ENCODE measurements around the gene VEZF1.

VEZF1 gene

GRCh38 chr17:57987581-57988300 lies at the start of gene VEZF1:
Gene VEZF1 (minus strand): TSS chr17:57988254. CDS start chr17:57988111, 143 bp downstream.
- peak within 1 kb of the TSS; percentile 58 for H3K4me3 ChIP-seq (IDR thresholded peaks at IDR 0.05; ENCODE audit: insufficient read depth, low read depth, low read length)
- no peak for TF ChIP-seq CTCF (conservative IDR thresholded peaks at IDR 0.05; ENCODE audit: low read depth, low read length)
- H2AFZ ChIP-seq (ENCODE audit: low read depth) = peak within 1 kb of the TSS; percentile 73
- peak within 1 kb of the TSS; percentile 52; the same call in 1 of the 2 replicates for H3K9ac ChIP-seq
- H4K20me1 ChIP-seq (ENCODE audit: insufficient read depth) = no peaks in the 10 kb centered on the region
- peak within 1 kb of the TSS; percentile 94 for H3K4me2 ChIP-seq
- peak within 1 kb of the TSS; percentile 33 for H3K27ac ChIP-seq
- H3K36me3 ChIP-seq (ENCODE audit: insufficient read depth) = no peaks in the 10 kb centered on the region
- peaks cover 38% of the 10 kb centered on the region for H3K79me2 ChIP-seq (ENCODE audit: insufficient read depth, low read depth)
- H3K4me1 ChIP-seq (ENCODE audit: low read depth, poor library complexity, severe bottlenecking) = peaks cover 50% of the 10 kb centered on the region
- H3K27me3 ChIP-seq (ENCODE audit: insufficient read depth, low read depth) = peaks cover 9% of the 10 kb centered on the region; the same call in 1 of the 2 replicates

GRCh38 chr17:58032691-58033415 lies 44.8 kb upstream of the VEZF1 start:
- no peaks in the 10 kb centered on the region for H4K20me1 ChIP-seq (ENCODE audit: insufficient read depth)
- no peaks in the 10 kb centered on the region for H3K79me2 ChIP-seq (ENCODE audit: insufficient read depth, low read depth)
- H3K27ac ChIP-seq = no peak overlapping the region
- H3K27me3 ChIP-seq (ENCODE audit: insufficient read depth, low read depth) = no peaks in the 10 kb centered on the region
- no peak overlapping the region for H3K4me2 ChIP-seq
- no peak overlapping the region for H2AFZ ChIP-seq (ENCODE audit: low read depth)
- TF ChIP-seq CTCF (conservative IDR thresholded peaks at IDR 0.05; ENCODE audit: low read depth, low read length) = no peak
- H3K9ac ChIP-seq = no peak overlapping the region
- no peaks in the 10 kb centered on the region for H3K4me1 ChIP-seq (ENCODE audit: low read depth, poor library complexity, severe bottlenecking)
- H3K4me3 ChIP-seq (IDR thresholded peaks at IDR 0.05; ENCODE audit: insufficient read depth, low read depth, low read length) = no peak overlapping the region
- no peaks in the 10 kb centered on the region for H3K36me3 ChIP-seq (ENCODE audit: insufficient read depth)

- no peak for TF ChIP-seq CTCF (conservative IDR thresholded peaks at IDR 0.05; ENCODE audit: low read depth, low read length)
- H3K9ac ChIP-seq = no peak overlapping the region
These were observed 40.5 kb upstream of the VEZF1 start for GRCh38 chr17:58028578-58028977.

GRCh38 chr17:58020401-58020800 lies 32.3 kb upstream of the VEZF1 start:
- Histone ChIP-seq H3K9ac (no peak overlapping the region), H3K27me3 (ENCODE audit: insufficient read depth, low read depth) (no peaks in the 10 kb centered on the region), H3K4me1 (ENCODE audit: low read depth, poor library complexity, severe bottlenecking) (no peaks in the 10 kb centered on the region), H3K79me2 (ENCODE audit: insufficient read depth, low read depth) (no peaks in the 10 kb centered on the region), H2AFZ (ENCODE audit: low read depth) (no peak overlapping the region), H3K36me3 (ENCODE audit: insufficient read depth) (no peaks in the 10 kb centered on the region), H3K4me2 (no peak overlapping the region), H3K27ac (no peak overlapping the region), H4K20me1 (ENCODE audit: insufficient read depth) (no peaks in the 10 kb centered on the region), H3K4me3 (IDR thresholded peaks at IDR 0.05; ENCODE audit: insufficient read depth, low read depth, low read length) (no peak overlapping the region)
- TF ChIP-seq CTCF (conservative IDR thresholded peaks at IDR 0.05; ENCODE audit: low read depth, low read length) = no peak

More at GRCh38 chr17:58028578-58028977, 40.5 kb upstream of the VEZF1 start:
- no peaks in the 10 kb centered on the region for H3K36me3 ChIP-seq (ENCODE audit: insufficient read depth)
- no peaks in the 10 kb centered on the region for H3K27me3 ChIP-seq (ENCODE audit: insufficient read depth, low read depth)
- no peak overlapping the region for H2AFZ ChIP-seq (ENCODE audit: low read depth)
- H3K79me2 ChIP-seq (ENCODE audit: insufficient read depth, low read depth) = no peaks in the 10 kb centered on the region
- H3K4me2 ChIP-seq = no peak overlapping the region
- no peaks in the 10 kb centered on the region for H4K20me1 ChIP-seq (ENCODE audit: insufficient read depth)
- no peak overlapping the region for H3K27ac ChIP-seq
- H3K4me1 ChIP-seq (ENCODE audit: low read depth, poor library complexity, severe bottlenecking) = no peaks in the 10 kb centered on the region
- H3K4me3 ChIP-seq (IDR thresholded peaks at IDR 0.05; ENCODE audit: insufficient read depth, low read depth, low read length) = no peak overlapping the region
